Neural cell (in vitro differentiated cells): ENCODE data around the gene LIG4. TPM values are rescaled to one million over a fixed set of nuclear protein-coding genes. Genes with fewer than 3 reads are reported as not detected.

Source experiments
- H2AFZ ChIP-seq: fragments of 200-600, 300-800 bp; sonication (generic), shearing (Covaris generic); 2 replicates; pipeline ENCODE4 v1.6.0; 2014; ENCODE audit warnings: low read depth, mild to moderate bottlenecking, antibody characterized with exemption, low read length, moderate library complexity
- H3F3A ChIP-seq: fragments of 200-600 bp; shearing (Covaris generic); 2 replicates; pipeline ENCODE4 v1.6.1; 2016; ENCODE audit warnings: mild to moderate bottlenecking, moderate library complexity, mixed read lengths, antibody characterized with exemption, low read length; ENCODE audit not compliant: insufficient read depth, poor library complexity, severe bottlenecking
- H3K27ac ChIP-seq: fragments of 200-600, 300-800 bp; sonication (generic), shearing (Covaris generic); 2 replicates; pipeline ENCODE4 v1.5.1; 2014; ENCODE audit warnings: mild to moderate bottlenecking, low read length, moderate library complexity
- H3K27me3 ChIP-seq: fragments of 300-800, 200-600 bp; sonication (generic), shearing (Covaris generic); 2 replicates; pipeline ENCODE4 v1.6.0; 2014; ENCODE audit warnings: mild to moderate bottlenecking, low read depth, low read length, moderate library complexity; ENCODE audit not compliant: insufficient read depth
- H3K36me3 ChIP-seq: fragments of 300-800, 200-600 bp; sonication (generic), shearing (Covaris generic); 2 replicates; pipeline ENCODE4 v1.5.1; 2014; ENCODE audit warnings: mild to moderate bottlenecking, antibody characterized with exemption, low read length, moderate library complexity; ENCODE audit not compliant: insufficient read depth
- H3K4me2 ChIP-seq: fragments of 300-800, 200-600 bp; sonication (generic), shearing (Covaris generic); 2 replicates; pipeline ENCODE4 v1.6.0; 2014; ENCODE audit warnings: mild to moderate bottlenecking, low read length
- H3K4me3 ChIP-seq: fragments of 300-800, 200-600 bp; sonication (generic), shearing (Covaris generic); 2 replicates; pipeline ENCODE4 v1.5.1; 2014; ENCODE audit warnings: mild to moderate bottlenecking, low read length, moderate library complexity
- H3K79me2 ChIP-seq: fragments of 200-600 bp; shearing (Covaris generic); replicated peaks from 2 replicates; pipeline ENCODE4 v1.6.0; 2014; ENCODE audit warnings: mild to moderate bottlenecking, low read length, moderate library complexity; ENCODE audit not compliant: insufficient read depth
- H3K9ac ChIP-seq: fragments of 300-800, 200-600 bp; sonication (generic), shearing (Covaris generic); 2 replicates; pipeline ENCODE4 v1.6.1; 2016; ENCODE audit warnings: mild to moderate bottlenecking, low read length, mixed read lengths
- H3K9me2 ChIP-seq: fragments of 200-600 bp; shearing (Covaris generic); 2 replicates; pipeline ENCODE4 v1.6.1; 2016; ENCODE audit warnings: mild to moderate bottlenecking, low read length, mixed read lengths; ENCODE audit not compliant: insufficient read depth
- H3K9me3 ChIP-seq: fragments of 200-600, 300-800 bp; sonication (generic), shearing (Covaris generic); 2 replicates; pipeline ENCODE4 v1.6.1; 2016; ENCODE audit warnings: mild to moderate bottlenecking, mixed run types, low read length, moderate library complexity, mixed read lengths
- H4K20me1 ChIP-seq: fragments of 200-600 bp; shearing (Covaris generic); 2 replicates; pipeline ENCODE4 v1.6.1; 2016; ENCODE audit warnings: mild to moderate bottlenecking, mixed run types; ENCODE audit not compliant: insufficient read depth
- EP300 ChIP-seq: fragments of 450-650 bp; conservative IDR thresholded peaks from 2 replicates; pipeline ENCODE4 v1.6.1; 2014; ENCODE audit warnings: antibody characterized with exemption, mild to moderate bottlenecking, moderate library complexity; ENCODE audit not compliant: poor library complexity, severe bottlenecking
- EZH2 ChIP-seq: fragments of 200-600, 300-800 bp; shearing (Covaris generic), sonication (generic); IDR thresholded peaks from 2 replicates; pipeline ENCODE4 v1.6.1; 2014; ENCODE audit warnings: antibody characterized with exemption, low read length, borderline replicate concordance, mild to moderate bottlenecking; ENCODE audit not compliant: insufficient read depth, poor library complexity, severe bottlenecking
- MXI1 ChIP-seq: fragments of 450-650 bp; conservative IDR thresholded peaks from 2 replicates; pipeline ENCODE4 v1.6.1; 2014; ENCODE audit warnings: antibody characterized with exemption, mild to moderate bottlenecking; ENCODE audit not compliant: poor library complexity, severe bottlenecking
- POLR2AphosphoS5 ChIP-seq: IDR thresholded peaks from 2 replicates; pipeline ENCODE4 v1.6.1; 2012
- RAD21 ChIP-seq: fragments of 450-650 bp; conservative IDR thresholded peaks from 2 replicates; pipeline ENCODE4 v1.6.1; 2014; ENCODE audit warnings: antibody characterized with exemption, mild to moderate bottlenecking, moderate library complexity
- SMC3 ChIP-seq: fragments of 450-650 bp; conservative IDR thresholded peaks from 2 replicates; pipeline ENCODE4 v1.6.1; 2014; ENCODE audit warnings: antibody characterized with exemption, mild to moderate bottlenecking, moderate library complexity; ENCODE audit not compliant: poor library complexity
- TAF1 ChIP-seq: IDR thresholded peaks from 2 replicates; pipeline ENCODE4 v1.6.1; 2012; ENCODE audit warnings: low read depth
- polyA plus RNA-seq: library from polyadenylated mRNA; depleted of rRNA; stranded (reverse); fragments of >200 nt; gene quantifications from 2 replicates; pipeline ENCODE4 v1.2.3, GENCODE V29; 2014
- TF ChIP-seq, protein P1 (sequence below): fragments of 450-650 bp; IDR thresholded peaks from 2 replicates; pipeline ENCODE4 v1.5.1; 2014; ENCODE audit warnings: antibody characterized with exemption, mild to moderate bottlenecking, moderate library complexity; ENCODE audit not compliant: poor library complexity, severe bottlenecking
- TF ChIP-seq, protein P2 (sequence below): IDR thresholded peaks from 2 replicates; pipeline ENCODE4 v1.6.1; 2012; ENCODE audit warnings: borderline replicate concordance

LIG4 gene
- polyA plus RNA-seq, 1 donor from 2014 or later, result 28.8 TPM

DNA sequence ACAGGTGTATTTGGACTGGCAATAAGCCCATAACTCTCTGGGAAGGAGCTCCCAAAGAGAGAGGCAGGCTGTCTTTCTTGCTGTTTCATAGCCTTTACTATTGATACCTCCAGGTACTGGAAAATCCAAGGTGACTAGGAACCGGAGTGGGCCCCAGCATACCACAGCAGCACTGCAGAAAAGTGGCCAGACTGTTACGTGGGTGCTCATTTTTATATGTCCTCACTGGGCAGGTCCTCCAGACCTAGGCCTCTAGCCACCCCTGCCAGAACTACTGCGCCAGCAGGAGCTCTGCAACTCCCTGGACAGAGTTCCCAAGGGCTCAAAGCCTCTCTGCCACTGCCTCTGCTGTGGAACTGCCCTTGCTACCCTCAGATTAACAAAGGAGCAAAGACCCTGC lies 46.4 kb downstream of the LIG4 start:
- no peak overlapping the region for H3K27ac ChIP-seq
- H3K36me3 ChIP-seq, result no peaks in the 10 kb centered on the region
- H3K79me2 ChIP-seq, result no peaks in the 10 kb centered on the region
- no peak overlapping the region for H3K4me2 ChIP-seq
- H4K20me1 ChIP-seq, result no peaks in the 10 kb centered on the region
- H2AFZ ChIP-seq, result no peak overlapping the region
- TF ChIP-seq, protein P1, sequence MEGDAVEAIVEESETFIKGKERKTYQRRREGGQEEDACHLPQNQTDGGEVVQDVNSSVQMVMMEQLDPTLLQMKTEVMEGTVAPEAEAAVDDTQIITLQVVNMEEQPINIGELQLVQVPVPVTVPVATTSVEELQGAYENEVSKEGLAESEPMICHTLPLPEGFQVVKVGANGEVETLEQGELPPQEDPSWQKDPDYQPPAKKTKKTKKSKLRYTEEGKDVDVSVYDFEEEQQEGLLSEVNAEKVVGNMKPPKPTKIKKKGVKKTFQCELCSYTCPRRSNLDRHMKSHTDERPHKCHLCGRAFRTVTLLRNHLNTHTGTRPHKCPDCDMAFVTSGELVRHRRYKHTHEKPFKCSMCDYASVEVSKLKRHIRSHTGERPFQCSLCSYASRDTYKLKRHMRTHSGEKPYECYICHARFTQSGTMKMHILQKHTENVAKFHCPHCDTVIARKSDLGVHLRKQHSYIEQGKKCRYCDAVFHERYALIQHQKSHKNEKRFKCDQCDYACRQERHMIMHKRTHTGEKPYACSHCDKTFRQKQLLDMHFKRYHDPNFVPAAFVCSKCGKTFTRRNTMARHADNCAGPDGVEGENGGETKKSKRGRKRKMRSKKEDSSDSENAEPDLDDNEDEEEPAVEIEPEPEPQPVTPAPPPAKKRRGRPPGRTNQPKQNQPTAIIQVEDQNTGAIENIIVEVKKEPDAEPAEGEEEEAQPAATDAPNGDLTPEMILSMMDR, result no peak
- TF ChIP-seq MXI1 (no peak), POLR2AphosphoS5 (no peak), EP300 (no peak), TAF1 (no peak), EZH2 (no peak), SMC3 (no peak), RAD21 (no peak)
- TF ChIP-seq, protein P2, sequence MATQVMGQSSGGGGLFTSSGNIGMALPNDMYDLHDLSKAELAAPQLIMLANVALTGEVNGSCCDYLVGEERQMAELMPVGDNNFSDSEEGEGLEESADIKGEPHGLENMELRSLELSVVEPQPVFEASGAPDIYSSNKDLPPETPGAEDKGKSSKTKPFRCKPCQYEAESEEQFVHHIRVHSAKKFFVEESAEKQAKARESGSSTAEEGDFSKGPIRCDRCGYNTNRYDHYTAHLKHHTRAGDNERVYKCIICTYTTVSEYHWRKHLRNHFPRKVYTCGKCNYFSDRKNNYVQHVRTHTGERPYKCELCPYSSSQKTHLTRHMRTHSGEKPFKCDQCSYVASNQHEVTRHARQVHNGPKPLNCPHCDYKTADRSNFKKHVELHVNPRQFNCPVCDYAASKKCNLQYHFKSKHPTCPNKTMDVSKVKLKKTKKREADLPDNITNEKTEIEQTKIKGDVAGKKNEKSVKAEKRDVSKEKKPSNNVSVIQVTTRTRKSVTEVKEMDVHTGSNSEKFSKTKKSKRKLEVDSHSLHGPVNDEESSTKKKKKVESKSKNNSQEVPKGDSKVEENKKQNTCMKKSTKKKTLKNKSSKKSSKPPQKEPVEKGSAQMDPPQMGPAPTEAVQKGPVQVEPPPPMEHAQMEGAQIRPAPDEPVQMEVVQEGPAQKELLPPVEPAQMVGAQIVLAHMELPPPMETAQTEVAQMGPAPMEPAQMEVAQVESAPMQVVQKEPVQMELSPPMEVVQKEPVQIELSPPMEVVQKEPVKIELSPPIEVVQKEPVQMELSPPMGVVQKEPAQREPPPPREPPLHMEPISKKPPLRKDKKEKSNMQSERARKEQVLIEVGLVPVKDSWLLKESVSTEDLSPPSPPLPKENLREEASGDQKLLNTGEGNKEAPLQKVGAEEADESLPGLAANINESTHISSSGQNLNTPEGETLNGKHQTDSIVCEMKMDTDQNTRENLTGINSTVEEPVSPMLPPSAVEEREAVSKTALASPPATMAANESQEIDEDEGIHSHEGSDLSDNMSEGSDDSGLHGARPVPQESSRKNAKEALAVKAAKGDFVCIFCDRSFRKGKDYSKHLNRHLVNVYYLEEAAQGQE, result no peak
- no peaks in the 10 kb centered on the region for H3K9me2 ChIP-seq
- H3K9me3 ChIP-seq, result no peaks in the 10 kb centered on the region
- no peaks in the 10 kb centered on the region for H3F3A ChIP-seq
- H3K4me3 ChIP-seq, result no peak overlapping the region
- no peaks in the 10 kb centered on the region for H3K27me3 ChIP-seq
- H3K9ac ChIP-seq, result no peak overlapping the region

DNA sequence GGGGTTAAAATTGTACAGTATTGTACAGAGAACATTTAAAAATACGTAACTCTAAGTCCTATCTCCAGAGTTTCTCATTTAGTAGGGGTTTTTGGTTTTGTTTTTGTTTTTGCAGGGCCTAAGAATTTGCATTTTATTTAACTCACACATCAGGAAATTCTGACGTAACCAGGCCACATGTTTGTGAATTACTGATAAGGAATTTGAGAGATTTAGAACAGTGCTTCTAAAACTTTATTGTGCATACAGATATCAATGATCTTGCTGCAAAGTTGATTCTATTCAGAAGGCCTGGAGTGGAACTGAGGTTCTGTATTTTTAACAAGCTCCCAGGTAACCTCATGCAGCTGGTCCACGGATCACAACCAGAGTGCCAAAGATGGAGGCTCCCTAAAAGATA lies 49.3 kb downstream of the LIG4 start:
- no peaks in the 10 kb centered on the region for H3K9me2 ChIP-seq
- no peak overlapping the region for H3K9ac ChIP-seq
- H3K79me2 ChIP-seq, result no peaks in the 10 kb centered on the region
- H3K4me3 ChIP-seq, result no peak overlapping the region
- no peaks in the 10 kb centered on the region for H3K27me3 ChIP-seq
- TF ChIP-seq POLR2AphosphoS5, result no peak
- TF ChIP-seq, protein P2, result no peak
- TF ChIP-seq MXI1, result no peak
- TF ChIP-seq TAF1, result no peak
- no peak for TF ChIP-seq EP300
- TF ChIP-seq, protein P1, result no peak
- no peak for TF ChIP-seq RAD21
- TF ChIP-seq SMC3, result no peak
- no peak for TF ChIP-seq EZH2
- H3K9me3 ChIP-seq, result no peaks in the 10 kb centered on the region
- H3K4me2 ChIP-seq, result no peak overlapping the region
- H4K20me1 ChIP-seq, result no peaks in the 10 kb centered on the region
- no peak overlapping the region for H3K27ac ChIP-seq
- H2AFZ ChIP-seq, result no peak overlapping the region
- H3K36me3 ChIP-seq, result no peaks in the 10 kb centered on the region
- no peaks in the 10 kb centered on the region for H3F3A ChIP-seq
